GM18951 (cell line): ENCODE results near the gene ADGRV1.

Experiments used
- POLR2A ChIP-seq: IDR thresholded peaks from 4 replicates; pipeline ENCODE4 v1.6.1; 2011; ENCODE audit warnings: mild to moderate bottlenecking; ENCODE audit not compliant: insufficient read length, insufficient read depth; ENCODE audit errors: extremely low read depth
- in situ Hi-C: fragments of 300-500 bp; cut with MboI; formaldehyde crosslinking; loops from one replicate; pipeline ENCODE4 v1.12.0; 2022; ENCODE audit warnings: low sequenced_read_pairs, mixed read lengths, inconsistent platforms; ENCODE audit not compliant: unreplicated experiment

Gene ADGRV1

DNA sequence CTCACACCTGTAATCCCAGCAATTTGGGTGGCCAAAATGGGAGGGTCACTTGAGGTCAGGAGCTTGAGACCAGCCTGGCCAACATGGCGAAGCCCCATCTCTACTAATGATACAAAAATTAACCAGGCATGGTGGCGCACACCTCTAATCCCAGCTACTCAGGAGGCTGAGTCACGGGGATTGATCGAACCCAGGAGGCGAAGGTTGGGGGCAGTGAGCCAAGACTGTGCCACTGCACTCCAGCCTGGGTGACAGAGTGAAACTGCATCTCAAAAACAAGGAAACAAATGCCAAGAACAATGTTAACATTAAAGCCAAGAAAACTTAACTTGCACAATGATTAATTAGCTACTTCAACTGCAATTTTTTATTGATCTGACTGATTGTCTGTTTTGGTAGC, 621.9 kb downstream of the ADGRV1 start:
- TF ChIP-seq POLR2A: no peak
- in situ Hi-C loops: no loop called here

GRCh38 chr5:91182763-91183162, 624.2 kb downstream of the ADGRV1 start:
- in situ Hi-C loops: no loop called here

GRCh38 chr5:91183743-91184142, 625.1 kb downstream of the ADGRV1 start:
- in situ Hi-C loops: no loop called here
- TF ChIP-seq POLR2A: no peak

More at GRCh38 chr5:91182763-91183162, 624.2 kb downstream of the ADGRV1 start:
- TF ChIP-seq POLR2A: no peak

GRCh38 chr5:91186101-91186500, 627.5 kb downstream of the ADGRV1 start:
- no peak for TF ChIP-seq POLR2A
- in situ Hi-C loops: no loop called here

- TF ChIP-seq POLR2A: no peak
- in situ Hi-C loops: no loop called here
These were observed 628.4 kb downstream of the ADGRV1 start for GRCh38 chr5:91187032-91187431.

- in situ Hi-C loops: no loop called here
- no peak for TF ChIP-seq POLR2A
These were observed 630.2 kb downstream of the ADGRV1 start for GRCh38 chr5:91188755-91189154.

DNA sequence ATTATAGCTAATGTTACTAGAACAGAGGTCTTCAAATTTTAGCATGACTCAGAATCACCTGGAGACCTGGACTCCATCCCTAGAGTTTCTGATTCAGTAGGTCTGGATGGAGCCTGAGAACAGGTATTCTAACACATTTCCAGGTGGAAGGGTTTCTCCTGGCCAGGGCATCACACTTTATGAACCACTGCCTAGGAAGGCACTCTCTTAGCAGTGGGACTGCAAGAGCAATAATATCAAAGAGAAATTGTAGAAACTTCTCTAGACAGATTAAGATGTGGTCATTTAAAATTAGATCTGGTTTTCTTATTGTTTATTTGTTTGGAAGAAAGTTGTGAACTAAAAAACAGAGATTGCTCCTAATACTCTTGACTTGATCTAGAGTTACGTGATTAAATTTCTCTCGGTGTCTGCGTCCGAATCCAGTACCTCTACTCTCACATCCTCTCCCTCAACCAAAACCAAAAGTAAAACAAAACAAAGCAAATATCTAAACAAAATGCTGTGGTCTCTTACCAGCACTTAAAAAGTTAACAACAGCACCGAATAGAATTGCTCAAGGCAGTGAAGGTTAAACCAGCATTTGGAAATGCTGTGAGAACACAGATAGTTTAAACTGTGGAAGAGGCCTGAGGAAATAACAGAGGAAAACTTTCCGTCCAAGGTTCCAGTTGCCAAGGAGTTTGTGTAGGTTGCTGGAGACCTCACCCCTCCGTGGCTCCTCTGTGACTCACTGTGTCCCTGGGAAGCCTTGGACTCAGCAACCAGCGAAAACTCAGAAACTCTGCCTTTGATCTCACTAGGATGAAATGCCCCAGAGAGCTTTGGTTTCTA, 631.1 kb downstream of the ADGRV1 start:
- in situ Hi-C loops: no loop called here

GRCh38 chr5:91190314-91190690, 631.7 kb downstream of the ADGRV1 start:
- no peak for TF ChIP-seq POLR2A
- in situ Hi-C loops: no loop called here

More for the DNA sequence above, 631.1 kb downstream of the ADGRV1 start:
- TF ChIP-seq POLR2A: no peak

- in situ Hi-C loops: no loop called here
These were observed 636.3 kb downstream of the ADGRV1 start for GRCh38 chr5:91194824-91195381.

GRCh38 chr5:91200692-91201091, 642.1 kb downstream of the ADGRV1 start:
- in situ Hi-C loops: no loop called here
- no peak for TF ChIP-seq POLR2A

More at GRCh38 chr5:91194824-91195381, 636.3 kb downstream of the ADGRV1 start:
- TF ChIP-seq POLR2A: no peak

GRCh38 chr5:91206103-91206502, 647.5 kb downstream of the ADGRV1 start:
- no peak for TF ChIP-seq POLR2A
- in situ Hi-C loops: no loop called here

DNA sequence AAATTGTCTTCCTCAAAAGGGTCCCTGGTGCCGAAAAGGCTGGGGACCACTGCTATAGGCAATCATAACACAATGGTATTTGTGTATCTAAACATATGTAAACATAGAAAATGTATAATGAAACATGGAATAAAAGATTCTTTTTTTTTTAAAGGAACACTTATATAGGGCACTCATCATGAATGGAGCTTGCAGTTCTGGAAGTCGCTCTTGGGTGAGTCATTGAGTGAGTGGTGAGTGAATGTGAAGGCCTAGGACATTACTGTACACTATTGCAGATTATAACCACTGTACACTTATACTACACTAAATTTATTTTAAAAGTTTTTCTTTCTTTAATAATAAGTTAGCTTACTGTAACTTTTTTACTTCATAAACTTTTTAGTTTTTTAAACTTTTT, 648.1 kb downstream of the ADGRV1 start:
- in situ Hi-C loops: no loop called here
- no peak for TF ChIP-seq POLR2A

GRCh38 chr5:91207248-91207647, 648.7 kb downstream of the ADGRV1 start:
- in situ Hi-C loops: no loop called here
- TF ChIP-seq POLR2A: no peak

GRCh38 chr5:91211997-91212713, 653.6 kb downstream of the ADGRV1 start:
- no peak for TF ChIP-seq POLR2A
- in situ Hi-C loops: loop anchor here (10.0 kb wide), 1 partner anchor 117 kb away; no protein-coding TSS in a partner anchor

GRCh38 chr5:91212714-91213092, 654.1 kb downstream of the ADGRV1 start:
- TF ChIP-seq POLR2A: no peak

More at GRCh38 chr5:91212714-91213092, 654.1 kb downstream of the ADGRV1 start:
- in situ Hi-C loops: loop anchor here (10.0 kb wide), 1 partner anchor 118 kb away; no protein-coding TSS in a partner anchor
